Neural progenitor cell (in vitro differentiated cells): Measurements from ENCODE around the gene PKNOX2. TPM values are rescaled to one million over a fixed set of nuclear protein-coding genes. Genes with fewer than 3 reads are reported as not detected.

Experiments
- DNase-seq: peaks from one replicate; pipeline ENCODE4 v3.0.0-alpha.2; 2016; ENCODE audit warnings: low spot score
- H2AFZ ChIP-seq: fragments of 200-600 bp; sonication (generic); replicated peaks from 2 replicates; pipeline ENCODE4 v1.6.1; 2016; ENCODE audit warnings: antibody characterized with exemption
- H3F3A ChIP-seq: fragments of 200-600 bp; sonication (generic); 2 replicates; pipeline ENCODE4 v1.6.1; 2016; ENCODE audit warnings: antibody characterized with exemption, low read depth
- H3K27ac ChIP-seq: fragments of 200-600 bp; sonication (generic); 2 replicates; pipeline ENCODE4 v1.5.1; 2016; ENCODE audit warnings: mild to moderate bottlenecking
- H3K27me3 ChIP-seq: fragments of 200-600 bp; sonication (generic); 2 replicates; pipeline ENCODE4 v1.6.1; 2016; ENCODE audit warnings: mild to moderate bottlenecking, moderate library complexity
- H3K36me3 ChIP-seq: fragments of 200-600 bp; sonication (generic); 2 replicates; pipeline ENCODE4 v1.5.1; 2016
- H3K4me1 ChIP-seq: fragments of 200-600 bp; sonication (generic); 2 replicates; pipeline ENCODE4 v1.6.1; 2016; ENCODE audit warnings: mixed run types
- H3K4me2 ChIP-seq: fragments of 200-600 bp; sonication (generic); 2 replicates; pipeline ENCODE4 v1.6.1; 2016
- H3K4me3 ChIP-seq: fragments of 200-600 bp; sonication (generic); 2 replicates; pipeline ENCODE4 v1.5.1; 2016
- H3K79me2 ChIP-seq: fragments of 200-600 bp; sonication (generic); 2 replicates; pipeline ENCODE4 v1.6.1; 2016; ENCODE audit warnings: low read depth
- H3K9ac ChIP-seq: fragments of 200-600 bp; sonication (generic); 2 replicates; pipeline ENCODE4 v1.6.1; 2016
- H3K9me3 ChIP-seq: fragments of 200-600 bp; sonication (generic); 2 replicates; pipeline ENCODE4 v1.5.1; 2016; ENCODE audit warnings: low read depth
- H4K20me1 ChIP-seq: fragments of 200-600 bp; sonication (generic); 2 replicates; pipeline ENCODE4 v1.6.1; 2016; ENCODE audit warnings: low read depth
- H3K27ac Mint-ChIP-seq: 3 replicates; pipeline ENCODE4 v1.8.0; 2021; ENCODE audit warnings: mixed read lengths
- H3K27me3 Mint-ChIP-seq: 2 replicates; pipeline ENCODE4 v1.8.0; 2022; ENCODE audit warnings: low read depth, mild to moderate bottlenecking, inconsistent platforms, moderate library complexity, mixed read lengths; ENCODE audit not compliant: insufficient read depth
- H3K36me3 Mint-ChIP-seq: 3 replicates; pipeline ENCODE4 v1.8.0; 2021; ENCODE audit warnings: mixed read lengths
- H3K4me1 Mint-ChIP-seq: 3 replicates; pipeline ENCODE4 v1.8.0; 2021; ENCODE audit warnings: mixed read lengths
- H3K4me3 Mint-ChIP-seq: 3 replicates; pipeline ENCODE4 v1.8.0; 2021; ENCODE audit warnings: mild to moderate bottlenecking, moderate library complexity, mixed read lengths
- H3K9me3 Mint-ChIP-seq: 3 replicates; pipeline ENCODE4 v1.8.0; 2020; ENCODE audit warnings: mixed read lengths
- CTCF ChIP-seq: fragments of 200-600 bp; sonication (generic); IDR thresholded peaks from 2 replicates; pipeline ENCODE4 v1.5.1; 2017; ENCODE audit warnings: antibody characterized with exemption, mild to moderate bottlenecking
- EZH2 ChIP-seq: fragments of 200-600 bp; sonication (generic); IDR thresholded peaks from 2 replicates; pipeline ENCODE4 v1.6.1; 2017; ENCODE audit warnings: antibody characterized with exemption, mild to moderate bottlenecking, moderate library complexity
- EZH2phosphoT487 ChIP-seq: fragments of 200-600 bp; sonication (generic); IDR thresholded peaks from 2 replicates; pipeline ENCODE4 v1.6.1; 2017; ENCODE audit warnings: antibody characterized with exemption
- total RNA-seq: library from RNA; depleted of rRNA; stranded (reverse); fragments of >200 nt; gene quantifications from 2 replicates; pipeline ENCODE4 v1.2.3, GENCODE V29; 2015; ENCODE audit warnings: low replicate concordance

PKNOX2 gene
- total RNA-seq, 1 donor from 2014 or later = 4.3 TPM

DNA sequence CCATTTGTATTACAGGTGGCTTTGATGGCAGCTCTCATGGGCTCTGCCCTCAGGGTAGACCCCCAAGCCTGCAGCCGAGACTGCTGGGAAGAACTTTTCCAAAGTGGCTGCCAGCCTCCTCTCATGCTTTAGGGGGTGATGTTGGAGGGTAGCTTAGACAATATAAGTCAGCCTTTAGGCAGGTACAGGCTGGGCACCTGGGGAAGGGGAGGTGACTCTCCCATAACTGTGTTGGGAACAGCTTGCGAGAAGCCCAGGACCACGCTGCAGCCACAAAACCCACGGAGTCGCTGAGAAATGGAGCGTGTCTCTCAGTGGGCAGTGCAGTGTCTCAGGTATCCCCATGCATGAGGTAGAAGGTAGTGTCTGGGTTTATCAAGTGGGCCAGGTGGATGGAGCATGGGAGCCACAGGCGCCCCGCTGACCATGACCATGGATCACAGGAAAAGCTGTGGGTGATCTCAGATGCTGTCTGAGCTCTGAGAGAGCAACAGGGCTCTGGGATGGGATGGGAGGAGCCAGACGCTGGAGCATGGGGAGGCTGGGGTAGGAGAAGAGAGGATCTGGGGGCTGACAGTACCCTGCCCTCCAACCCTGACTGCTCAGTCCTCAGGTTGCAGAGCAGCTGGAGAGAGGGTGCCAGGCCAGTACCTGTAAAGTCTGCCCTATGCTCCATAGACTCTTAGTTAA lies 216.3 kb downstream of the PKNOX2 start:
- H3K36me3 Mint-ChIP-seq = peaks cover 34% of the 10 kb centered on the region
- H3K4me2 ChIP-seq = no peak overlapping the region
- peaks cover 8% of the 10 kb centered on the region for H3K27me3 Mint-ChIP-seq
- DNase-seq = no peak
- H3K4me1 ChIP-seq = peaks cover 40% of the 10 kb centered on the region
- no peak overlapping the region for H3K9ac ChIP-seq
- no peak overlapping the region for H3K4me3 Mint-ChIP-seq
- H3K9me3 ChIP-seq = no peaks in the 10 kb centered on the region
- H3K4me3 ChIP-seq = no peak overlapping the region
- H4K20me1 ChIP-seq = no peaks in the 10 kb centered on the region
- TF ChIP-seq EZH2phosphoT487 (no peak), CTCF (no peak), EZH2 (no peak)
- H3K4me1 Mint-ChIP-seq = peaks cover 54% of the 10 kb centered on the region
- no peak overlapping the region for H3K27ac ChIP-seq
- H3K36me3 ChIP-seq = no peaks in the 10 kb centered on the region
- H3K27ac Mint-ChIP-seq = no peak overlapping the region
- no peaks in the 10 kb centered on the region for H3K79me2 ChIP-seq
- no peaks in the 10 kb centered on the region for H3K9me3 Mint-ChIP-seq
- no peak overlapping the region for H2AFZ ChIP-seq
- peaks cover 3% of the 10 kb centered on the region for H3F3A ChIP-seq
- H3K27me3 ChIP-seq = no peaks in the 10 kb centered on the region

- Mint-ChIP-seq H3K27me3 (peaks cover 8% of the 10 kb centered on the region), H3K27ac (peak overlapping the region; percentile 62), H3K4me3 (no peak overlapping the region), H3K9me3 (no peaks in the 10 kb centered on the region), H3K4me1 (peaks cover 49% of the 10 kb centered on the region), H3K36me3 (peaks cover 36% of the 10 kb centered on the region)
- H3K27me3 ChIP-seq = no peaks in the 10 kb centered on the region
- no peak overlapping the region for H3K4me3 ChIP-seq
- no peak overlapping the region for H3K27ac ChIP-seq
- TF ChIP-seq EZH2 = no peak
- TF ChIP-seq EZH2phosphoT487 = no peak
- no peak for TF ChIP-seq CTCF
- H2AFZ ChIP-seq = no peak overlapping the region
- H3K9me3 ChIP-seq = no peaks in the 10 kb centered on the region
- no peaks in the 10 kb centered on the region for H3K79me2 ChIP-seq
- H3K4me1 ChIP-seq = peaks cover 33% of the 10 kb centered on the region
- H3K4me2 ChIP-seq = no peak overlapping the region
- H3K9ac ChIP-seq = no peak overlapping the region
- H3K36me3 ChIP-seq = no peaks in the 10 kb centered on the region
- no peak for DNase-seq
- no peaks in the 10 kb centered on the region for H4K20me1 ChIP-seq
- peaks cover 3% of the 10 kb centered on the region for H3F3A ChIP-seq
These were observed 217.0 kb downstream of the PKNOX2 start for GRCh38 chr11:125381499-125382044.

DNA sequence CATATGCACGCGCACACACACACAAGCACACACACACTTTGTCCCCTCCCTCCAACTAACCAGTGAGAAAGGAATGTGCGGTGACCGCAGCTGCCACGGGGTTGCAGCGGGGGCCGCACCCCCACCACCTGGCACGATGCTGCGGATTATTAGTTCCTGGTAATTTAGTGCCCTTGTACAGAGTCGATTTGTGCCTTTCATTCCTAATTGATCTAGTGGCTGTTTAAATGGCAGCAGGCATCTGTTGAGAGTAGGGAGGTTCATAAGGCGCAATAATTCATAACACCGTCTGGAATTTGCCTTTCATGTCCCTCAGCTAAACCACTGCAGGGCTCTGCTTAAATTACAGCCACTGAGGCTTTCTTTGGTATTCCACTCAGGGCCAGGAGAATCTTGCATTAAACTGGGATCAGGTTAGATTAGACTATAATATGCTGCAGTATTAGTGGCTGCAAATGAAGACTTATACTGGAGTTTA lies 217.8 kb downstream of the PKNOX2 start:
- TF ChIP-seq EZH2 (no peak), EZH2phosphoT487 (no peak), CTCF (no peak)
- H2AFZ ChIP-seq = no peak overlapping the region

More for the DNA sequence above, 217.8 kb downstream of the PKNOX2 start:
- Histone ChIP-seq H3K27ac (no peak overlapping the region), H4K20me1 (no peaks in the 10 kb centered on the region), H3K4me3 (no peak overlapping the region), H3K4me1 (peaks cover 33% of the 10 kb centered on the region), H3K9me3 (no peaks in the 10 kb centered on the region), H3K79me2 (no peaks in the 10 kb centered on the region), H3K9ac (no peak overlapping the region), H3K4me2 (peak overlapping the region; percentile 14), H3K36me3 (no peaks in the 10 kb centered on the region), H3K27me3 (no peaks in the 10 kb centered on the region), H3F3A (peaks cover 3% of the 10 kb centered on the region)
- H3K4me3 Mint-ChIP-seq = peak overlapping the region; percentile 24
- H3K9me3 Mint-ChIP-seq = no peaks in the 10 kb centered on the region
- peak overlapping the region; percentile 62 for H3K27ac Mint-ChIP-seq
- no peak for DNase-seq
- H3K27me3 Mint-ChIP-seq = peaks cover 8% of the 10 kb centered on the region
- peaks cover 35% of the 10 kb centered on the region for H3K36me3 Mint-ChIP-seq
- H3K4me1 Mint-ChIP-seq = peaks cover 48% of the 10 kb centered on the region
